KBM-7 (cell line): ENCODE measurements around the gene DELE1.
"Not testable (repeated sequence)": the region's sequence is repeated elsewhere in the genome, so short reads cannot be mapped to it uniquely, and the experiment has no call there.

Experiments used
- DNase-seq: peaks from one replicate; pipeline ENCODE4 v3.0.0-alpha.2; 2015
- in situ Hi-C: fragments of 300-500 bp; cut with MboI; formaldehyde crosslinking; loops from 2 replicates; pipeline ENCODE4 v1.14.3; 2020; ENCODE audit warnings: low sequenced_read_pairs, low pct_unique_long_range_greater_than_20kb, mixed read lengths

Gene DELE1

DNA sequence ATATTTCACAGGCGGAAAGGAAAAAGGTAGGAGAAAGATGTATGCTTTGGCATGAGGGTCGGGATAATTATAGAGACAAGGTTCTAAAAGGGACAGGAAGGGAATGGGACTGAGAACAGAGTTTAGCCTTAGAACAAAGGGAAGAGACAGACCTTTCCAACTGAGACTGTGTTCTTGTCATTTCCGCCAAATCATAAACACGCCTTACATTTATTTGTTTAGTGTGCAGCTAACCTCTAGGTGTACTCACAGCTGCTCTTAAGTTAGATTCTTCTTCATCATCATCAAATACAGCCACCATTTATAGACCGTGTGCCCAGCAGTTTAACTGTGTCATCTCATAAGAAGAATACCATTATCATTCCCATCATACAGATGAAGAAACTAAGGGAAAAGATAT lies 5.9 kb upstream of the DELE1 start:
- in situ Hi-C loops: no loop called here
- DNase-seq: no peak

DNA sequence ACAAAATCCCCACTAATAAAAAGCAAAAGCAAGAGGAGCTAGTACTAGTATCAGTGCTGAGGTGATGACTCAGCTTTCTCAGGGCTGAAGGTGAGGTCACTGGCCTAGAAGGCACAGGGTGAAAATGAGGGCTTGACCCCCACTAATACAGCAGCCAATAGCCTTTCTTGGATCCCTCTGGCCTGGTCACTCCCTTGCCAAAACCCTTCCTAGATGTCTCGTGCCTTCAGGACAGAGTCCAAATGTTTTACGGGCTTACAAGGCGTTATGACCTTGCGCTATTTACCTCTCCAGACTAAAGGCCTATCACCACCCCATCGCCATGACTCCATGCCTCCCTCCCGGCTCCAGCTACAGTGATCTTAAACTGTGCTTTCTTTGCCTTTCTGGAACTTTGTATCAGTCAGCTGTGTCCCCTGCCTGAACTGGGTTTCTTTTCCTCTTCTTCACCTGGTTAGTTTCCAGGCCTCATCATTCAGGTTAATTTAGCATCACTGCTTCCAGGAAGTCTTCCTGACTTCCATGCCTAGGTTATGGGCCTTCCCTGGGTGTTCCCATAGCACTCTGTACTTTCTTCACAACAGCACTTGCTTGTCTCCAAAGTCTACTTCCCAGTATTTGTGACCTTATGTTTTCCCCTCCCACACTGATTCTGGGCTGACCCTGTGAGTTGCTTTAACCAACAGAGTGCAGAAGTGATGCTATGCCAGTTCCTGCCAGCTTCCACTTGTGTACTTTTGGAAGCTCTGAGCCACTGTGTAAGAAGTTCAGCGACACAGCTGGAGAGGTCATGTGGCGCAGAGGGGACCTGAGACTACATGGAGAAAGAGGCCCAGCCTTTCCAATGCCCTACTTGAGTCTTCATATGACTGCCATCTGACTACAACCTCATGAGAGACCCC lies 4.2 kb upstream of the DELE1 start:
- in situ Hi-C loops: no loop called here
- DNase-seq: no peak

GRCh38 chr5:141920771-141921170 lies 2.9 kb upstream of the DELE1 start:
- DNase-seq: no peak
- in situ Hi-C loops: no loop called here

DNA sequence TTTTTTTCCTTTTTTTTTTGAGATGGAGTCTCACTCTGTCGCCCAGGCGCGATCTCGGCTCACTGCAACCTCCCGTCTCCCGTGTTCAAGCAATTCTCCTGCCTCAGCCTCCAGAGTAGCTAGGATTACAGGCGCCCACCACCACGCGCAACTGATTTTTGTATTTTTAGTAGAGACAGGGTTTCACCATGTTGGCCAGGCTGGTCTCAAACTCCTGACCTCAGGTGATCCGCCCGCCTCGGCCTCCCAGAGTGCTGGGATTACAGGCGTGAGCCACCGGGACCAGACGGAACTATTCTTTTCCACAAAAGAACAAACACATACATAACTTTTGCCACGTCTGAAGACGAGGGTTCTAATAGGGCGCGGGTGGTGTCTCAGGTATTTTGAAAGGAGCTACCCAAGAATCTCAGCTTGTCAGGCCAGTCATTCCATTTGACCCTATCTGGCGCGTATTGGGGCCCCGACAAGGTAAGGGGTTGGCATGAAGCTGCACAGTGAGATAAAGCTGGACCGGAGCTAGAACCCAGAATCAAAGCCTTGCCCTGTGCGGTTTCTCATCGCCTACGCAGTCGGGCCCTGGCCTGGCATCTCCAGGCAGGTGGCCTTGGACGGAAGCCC lies 734 bp upstream of the DELE1 start:
- in situ Hi-C loops, DNase-seq: not testable (repeated sequence)

DNA sequence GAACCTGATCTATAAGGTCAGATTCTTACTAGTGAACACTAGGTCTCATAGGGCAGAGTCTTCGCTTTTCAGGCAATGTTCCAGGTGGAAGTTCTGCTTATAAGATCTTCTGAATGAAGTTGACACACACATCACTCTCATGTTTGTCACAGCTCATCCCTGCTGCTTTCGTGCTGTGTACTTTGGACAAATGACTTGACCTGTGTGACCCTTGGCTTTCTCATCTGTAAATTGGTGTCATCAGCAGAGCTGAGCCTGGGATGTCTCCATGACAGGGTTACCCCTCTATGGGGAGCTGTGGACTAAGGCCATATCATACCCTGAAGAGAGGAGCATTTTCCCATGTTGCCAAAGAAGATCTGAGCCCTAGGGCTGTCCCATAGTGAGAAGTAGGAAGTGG lies 2.8 kb downstream of the DELE1 start:
- no peak for DNase-seq
- in situ Hi-C loops: no loop called here

DNA sequence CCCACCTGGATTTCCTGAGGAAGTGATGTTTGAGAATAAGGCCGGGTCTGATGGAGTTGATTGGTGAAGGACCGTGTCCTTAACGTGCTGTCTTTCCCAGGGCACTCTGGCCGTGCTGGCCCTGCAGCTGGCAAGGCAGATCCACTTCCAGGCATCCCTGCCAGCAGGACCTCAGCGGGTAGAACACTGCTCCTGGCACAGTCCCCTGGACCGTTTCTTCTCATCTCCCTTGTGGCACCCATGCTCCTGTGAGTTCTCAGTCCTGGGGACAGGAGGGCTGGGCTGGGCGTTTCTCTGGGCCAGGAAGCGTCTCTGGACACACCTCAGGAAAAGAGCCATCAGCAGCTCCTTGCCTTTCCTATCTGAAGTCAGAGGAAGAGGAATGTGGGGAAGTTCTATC lies 4.4 kb downstream of the DELE1 start:
- DNase-seq: no peak
- in situ Hi-C loops: no loop called here

- DNase-seq: no peak
- in situ Hi-C loops: no loop called here
These were observed 5.9 kb downstream of the DELE1 start for GRCh38 chr5:141929398-141930058.

DNA sequence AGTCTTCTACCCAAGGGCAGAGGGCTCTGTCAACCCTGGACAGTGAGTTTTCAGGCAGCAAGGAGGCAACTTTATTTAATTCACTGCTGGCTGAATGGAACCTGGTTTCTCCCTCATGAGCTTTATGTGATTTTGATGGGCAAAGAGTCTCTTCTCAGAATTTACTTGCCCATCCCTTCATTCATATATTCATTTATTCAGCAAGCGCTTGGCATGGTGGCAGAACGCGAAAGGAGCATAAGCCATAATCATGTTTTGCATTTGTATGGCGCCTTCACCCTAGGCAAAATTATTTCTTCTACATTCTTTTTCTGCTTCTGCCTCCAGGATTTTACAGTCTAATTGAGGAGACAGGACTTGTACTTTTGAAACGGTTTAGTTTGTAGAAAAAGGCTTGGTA lies 8.0 kb downstream of the DELE1 start:
- no peak for DNase-seq
- in situ Hi-C loops: no loop called here

- in situ Hi-C loops: no loop called here
- DNase-seq: no peak
These were observed 9.5 kb downstream of the DELE1 start for GRCh38 chr5:141933151-141933550.

DNA sequence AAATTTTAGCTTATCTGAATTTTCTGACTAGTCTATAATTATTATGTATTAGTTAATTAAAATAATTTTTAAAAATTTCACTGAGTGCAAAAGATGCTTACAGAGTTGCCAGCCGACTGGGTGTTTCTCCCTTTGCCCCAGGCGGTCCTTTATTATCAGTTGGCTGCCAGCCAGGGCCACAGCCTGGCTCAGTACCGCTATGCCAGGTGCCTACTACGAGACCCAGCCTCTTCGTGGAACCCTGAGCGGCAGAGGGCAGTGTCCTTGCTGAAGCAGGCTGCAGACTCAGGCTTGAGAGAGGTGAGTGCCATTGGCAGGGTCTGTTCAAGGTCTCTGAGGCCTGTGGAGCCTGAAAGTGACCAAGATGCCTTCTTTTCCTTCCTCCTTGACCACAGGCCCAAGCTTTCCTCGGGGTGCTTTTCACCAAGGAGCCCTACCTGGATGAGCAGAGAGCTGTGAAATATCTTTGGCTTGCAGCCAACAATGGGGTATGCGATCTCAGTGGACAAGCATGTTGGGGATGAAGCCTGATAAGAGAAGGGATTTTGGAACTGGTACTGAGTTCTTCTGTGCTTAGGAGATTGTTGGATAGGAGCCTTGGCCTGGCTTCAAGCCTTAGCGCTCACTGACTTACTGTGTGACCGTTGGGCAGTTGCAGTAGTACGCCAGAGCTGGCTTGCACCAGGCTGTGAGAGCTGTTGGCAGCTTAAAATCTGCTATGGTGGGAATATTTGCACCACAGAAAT lies 10.6 kb downstream of the DELE1 start:
- DNase-seq: no peak
- in situ Hi-C loops: no loop called here

- DNase-seq: no peak
- in situ Hi-C loops: no loop called here
These were observed 11.9 kb downstream of the DELE1 start for GRCh38 chr5:141935538-141935937.

DNA sequence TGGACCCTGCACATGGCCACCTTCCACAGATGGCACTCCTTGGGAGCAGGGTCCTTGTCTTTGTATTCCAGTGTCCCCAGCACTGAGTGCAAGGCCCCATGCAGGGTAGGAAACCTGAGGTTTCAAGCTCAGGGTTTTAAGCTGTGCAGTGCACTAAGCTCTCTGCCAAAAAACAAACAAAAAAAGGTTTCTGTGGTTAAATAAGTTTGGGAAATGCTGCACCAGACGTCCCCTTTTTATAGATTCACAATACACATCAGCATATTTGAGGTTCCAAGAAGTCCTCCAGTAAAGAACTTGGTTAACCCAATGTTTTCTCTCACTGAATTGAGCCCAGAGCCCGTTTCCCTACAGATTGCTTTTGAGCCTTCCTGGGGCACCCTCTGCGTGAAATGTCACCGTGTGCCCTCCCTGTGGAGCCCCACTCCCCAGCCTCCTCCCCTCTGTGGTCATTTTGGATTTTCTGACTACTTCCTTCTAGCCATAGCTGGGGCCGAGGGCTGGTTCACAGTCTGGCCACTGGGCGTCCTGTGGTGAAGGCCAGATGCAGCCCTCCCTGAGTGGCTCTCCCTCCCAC lies 17.1 kb downstream of the DELE1 start:
- in situ Hi-C loops: no loop called here
- DNase-seq: no peak

DNA sequence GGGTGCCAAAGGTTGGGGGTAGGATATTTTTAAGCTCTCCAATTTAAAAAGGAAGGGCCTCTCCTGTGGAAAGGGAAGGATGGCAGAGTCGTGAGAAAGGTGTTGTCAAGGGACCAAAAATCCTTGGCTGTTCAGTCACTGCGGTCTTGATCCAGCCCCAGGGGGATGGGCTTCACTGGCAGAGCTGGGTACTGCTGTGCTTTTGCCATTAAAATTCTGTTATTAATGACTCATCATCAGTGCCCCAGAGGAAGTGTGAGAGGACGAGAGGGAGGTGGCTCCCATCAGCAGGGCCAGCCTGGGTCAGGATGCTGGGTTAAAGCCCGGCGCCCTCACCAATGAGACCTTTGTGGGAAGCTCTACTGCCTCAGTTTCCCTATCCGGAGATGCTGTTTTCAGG lies 17.6 kb downstream of the DELE1 start:
- DNase-seq: no peak
- in situ Hi-C loops: no loop called here

- in situ Hi-C loops: no loop called here
- no peak for DNase-seq
These were observed 18.1 kb downstream of the DELE1 start for GRCh38 chr5:141941779-141942178.

DNA sequence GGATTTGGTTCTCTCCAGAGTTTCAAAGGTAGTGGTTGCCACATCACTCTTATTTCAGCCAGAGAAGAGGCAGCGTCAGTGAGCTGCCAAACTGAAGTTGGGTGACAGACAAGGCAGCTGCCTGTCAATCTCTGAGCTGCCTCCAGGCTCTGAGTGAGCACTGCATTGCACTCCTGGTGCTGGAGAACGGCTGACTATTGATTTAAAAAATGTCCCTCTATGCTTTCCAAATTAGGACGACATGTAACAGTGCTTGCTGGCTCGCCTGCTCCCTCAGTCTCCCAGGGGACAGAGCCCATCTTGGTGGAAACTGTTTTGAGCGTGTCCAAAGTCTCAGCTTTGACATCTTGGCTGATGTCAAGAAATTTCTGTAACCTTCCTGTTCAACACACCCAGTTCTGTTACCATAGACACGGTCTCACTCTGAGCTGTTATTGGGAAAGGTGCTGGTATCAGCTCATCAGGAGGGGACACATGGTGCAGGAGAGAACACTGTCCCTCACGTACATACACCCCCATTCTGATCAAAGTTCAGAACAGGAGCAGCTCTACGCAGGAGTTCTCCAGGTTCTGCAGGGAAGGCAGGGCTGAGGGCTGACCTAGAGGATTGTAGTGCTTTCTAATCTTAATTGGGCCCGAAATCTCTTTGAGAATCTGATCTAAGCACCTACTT lies 18.6 kb downstream of the DELE1 start:
- DNase-seq: no peak
- in situ Hi-C loops: no loop called here

DNA sequence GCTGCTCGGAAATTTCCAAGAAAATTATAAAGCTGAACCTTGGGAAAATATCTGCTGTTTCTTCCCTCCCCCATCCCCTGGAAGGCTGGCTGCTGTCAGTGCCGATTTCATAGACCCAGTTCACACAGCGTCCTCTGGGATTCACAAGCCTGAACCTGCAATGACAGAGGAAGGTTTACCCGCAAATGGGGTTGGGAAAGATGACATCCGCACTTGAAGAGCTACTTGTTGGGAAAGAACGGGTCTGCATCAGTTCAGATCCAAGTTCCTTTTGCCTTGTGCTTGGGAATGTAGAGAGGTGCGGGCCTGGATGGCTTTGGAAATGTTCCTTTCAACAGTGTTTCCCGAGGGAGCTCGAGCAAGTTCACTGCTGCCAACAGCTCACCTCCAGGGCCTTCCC lies 20.4 kb downstream of the DELE1 start:
- in situ Hi-C loops: no loop called here
- DNase-seq: no peak

DNA sequence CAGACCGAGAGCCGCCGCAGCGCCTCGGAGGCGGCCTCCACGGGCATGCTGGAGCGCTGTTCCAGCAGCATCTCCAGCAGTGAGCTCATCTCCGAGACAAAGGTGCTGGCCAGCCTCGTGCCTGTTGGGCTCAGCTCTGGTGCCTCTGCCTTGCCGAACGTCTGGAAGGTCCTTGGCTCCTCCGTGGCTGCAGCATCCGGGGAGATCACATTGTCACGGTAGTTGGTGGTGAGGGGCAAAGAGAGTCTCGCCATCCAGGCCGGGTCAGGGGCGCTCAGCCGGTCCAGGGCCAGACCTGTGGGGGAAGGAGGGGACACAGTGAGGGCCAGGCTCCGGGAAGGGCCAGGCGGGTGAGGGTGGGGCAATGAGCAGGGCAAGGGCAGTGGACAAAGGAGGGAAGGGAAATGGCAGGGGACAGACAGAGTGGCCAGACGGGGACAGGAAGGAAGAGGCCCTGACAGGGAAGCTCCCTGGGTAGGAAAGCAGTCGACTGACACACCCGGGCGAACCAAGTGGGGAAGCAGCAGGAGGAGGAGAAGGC lies 21.9 kb downstream of the DELE1 start:
- DNase-seq: no peak
- in situ Hi-C loops: no loop called here

GRCh38 chr5:141947316-141947715 lies 23.6 kb downstream of the DELE1 start:
- no peak for DNase-seq
- in situ Hi-C loops: no loop called here

- in situ Hi-C loops: no loop called here
- DNase-seq: no peak
These were observed 25.1 kb downstream of the DELE1 start for GRCh38 chr5:141948812-141949211.
